OCI-LY1 (cell line): Measurements from ENCODE around the gene PANK4.

ENCODE experiments used
- EZH2 ChIP-seq: fragments of 200-600 bp; sonication (generic), shearing (Covaris generic); IDR thresholded peaks from 2 replicates; pipeline ENCODE4 v1.8.0; 2017; ENCODE audit warnings: borderline replicate concordance, mixed run types, mild to moderate bottlenecking, antibody characterized with exemption, low read length, moderate library complexity, mixed read lengths
- TF ChIP-seq, protein P1 (sequence below): fragments of 200-600 bp; sonication (generic), shearing (Covaris generic); IDR thresholded peaks from 2 replicates; pipeline ENCODE4 v1.5.1; 2017; ENCODE audit warnings: mild to moderate bottlenecking, antibody characterized with exemption, low read length, moderate library complexity, mixed read lengths

DNA sequence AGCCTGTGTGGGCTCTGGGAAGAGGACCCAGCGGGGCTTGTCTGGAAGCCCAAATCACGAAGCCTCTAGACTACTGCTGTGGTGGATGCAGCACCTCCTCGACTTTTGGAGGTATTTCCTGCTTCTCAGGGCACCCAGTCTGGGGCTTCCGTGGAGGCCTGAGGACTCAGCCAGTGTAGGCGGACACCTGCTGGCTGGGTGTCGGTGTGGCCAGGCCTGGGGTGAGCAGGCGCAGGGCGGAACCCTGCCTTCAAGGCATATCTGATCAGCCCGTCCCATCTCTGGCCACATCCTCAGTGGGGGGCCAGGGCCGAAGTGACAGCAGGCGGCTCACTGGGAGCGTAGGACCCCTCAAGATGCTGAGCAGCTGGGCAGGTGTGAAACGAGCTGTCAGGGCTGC is 43.4 kb downstream of the PANK4 start:
- TF ChIP-seq, protein P1, sequence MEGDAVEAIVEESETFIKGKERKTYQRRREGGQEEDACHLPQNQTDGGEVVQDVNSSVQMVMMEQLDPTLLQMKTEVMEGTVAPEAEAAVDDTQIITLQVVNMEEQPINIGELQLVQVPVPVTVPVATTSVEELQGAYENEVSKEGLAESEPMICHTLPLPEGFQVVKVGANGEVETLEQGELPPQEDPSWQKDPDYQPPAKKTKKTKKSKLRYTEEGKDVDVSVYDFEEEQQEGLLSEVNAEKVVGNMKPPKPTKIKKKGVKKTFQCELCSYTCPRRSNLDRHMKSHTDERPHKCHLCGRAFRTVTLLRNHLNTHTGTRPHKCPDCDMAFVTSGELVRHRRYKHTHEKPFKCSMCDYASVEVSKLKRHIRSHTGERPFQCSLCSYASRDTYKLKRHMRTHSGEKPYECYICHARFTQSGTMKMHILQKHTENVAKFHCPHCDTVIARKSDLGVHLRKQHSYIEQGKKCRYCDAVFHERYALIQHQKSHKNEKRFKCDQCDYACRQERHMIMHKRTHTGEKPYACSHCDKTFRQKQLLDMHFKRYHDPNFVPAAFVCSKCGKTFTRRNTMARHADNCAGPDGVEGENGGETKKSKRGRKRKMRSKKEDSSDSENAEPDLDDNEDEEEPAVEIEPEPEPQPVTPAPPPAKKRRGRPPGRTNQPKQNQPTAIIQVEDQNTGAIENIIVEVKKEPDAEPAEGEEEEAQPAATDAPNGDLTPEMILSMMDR: no peak
- no peak for TF ChIP-seq EZH2
